ENCODE data around the gene STARD5. TPM values are rescaled to one million over a fixed set of nuclear protein-coding genes. Genes with fewer than 3 reads are reported as not detected.

STARD5 gene
- total RNA-seq, 1 experiment from 2014 or later = 2.3 TPM

GRCh38 chr15:81304226-81304625 is 19.7 kb downstream of the STARD5 start:
- no peak for TF ChIP-seq CTCF (conservative IDR thresholded peaks at IDR 0.05)
- Histone ChIP-seq H2BK20ac (ENCODE audit: low read depth, low read length, poor library complexity, severe bottlenecking) (no peak overlapping the region), H3K56ac (ENCODE audit: insufficient read length, low read depth, low read length) (no peak overlapping the region), H3K23me2 (ENCODE audit: insufficient read length, low read depth, low read length, poor library complexity, severe bottlenecking) (no peaks in the 10 kb centered on the region), H4K5ac (ENCODE audit: insufficient read length, low read depth, low read length) (no peak overlapping the region), H3K79me1 (ENCODE audit: insufficient read depth, low read depth, low read length, poor library complexity, severe bottlenecking) (no peaks in the 10 kb centered on the region), H3K14ac (ENCODE audit: insufficient read depth, low read length) (no peak overlapping the region), H2BK5ac (ENCODE audit: insufficient read length, low read length) (no peak overlapping the region), H2BK15ac (ENCODE audit: low read depth, low read length) (no peak overlapping the region), H4K20me1 (ENCODE audit: control insufficient read depth, insufficient read depth, insufficient read length) (no peaks in the 10 kb centered on the region), H2AFZ (ENCODE audit: low read length) (no peak overlapping the region), H2AK5ac (ENCODE audit: insufficient read length, low read length) (no peak overlapping the region), H3K27ac (ENCODE audit: insufficient read length, low read depth, low read length) (no peak overlapping the region), H3T11ph (ENCODE audit: low read length) (no peak overlapping the region), H4K8ac (replicated peaks; ENCODE audit: insufficient read length, low read depth, low read length) (no peak overlapping the region), H3K18ac (ENCODE audit: insufficient read length, low read depth, low read length) (no peak overlapping the region), H3K9me3 (ENCODE audit: control insufficient read depth, low read depth, low read length) (no peaks in the 10 kb centered on the region), H3K79me2 (ENCODE audit: insufficient read depth, low read length) (no peaks in the 10 kb centered on the region), H3K27me3 (ENCODE audit: insufficient read depth, low read length) (no peaks in the 10 kb centered on the region), H4K91ac (ENCODE audit: insufficient read length, low read depth, low read length) (no peak overlapping the region), H3K4ac (ENCODE audit: low read depth, low read length) (no peak overlapping the region), H2BK120ac (ENCODE audit: low read depth, low read length, poor library complexity, severe bottlenecking) (no peak overlapping the region), H3K23ac (ENCODE audit: insufficient read length, low read depth, low read length) (no peak overlapping the region), H3K4me1 (ENCODE audit: insufficient read depth, low read length) (peaks cover 4% of the 10 kb centered on the region; the same call in 1 of the 2 replicates), H3K9ac (ENCODE audit: extremely low read depth, insufficient read length, low read length) (no peak overlapping the region), H3K4me2 (ENCODE audit: insufficient read depth, insufficient read length, low read length) (no peak overlapping the region), H2BK12ac (ENCODE audit: insufficient read length, low read depth, low read length) (no peak overlapping the region)
- WGBS (ENCODE audit: extremely low coverage, insufficient read length, low lambda C conversion rate) = no CpG with 5 or more reads among the region's 5 CpGs
- Mint-ChIP-seq H3K27me3 (ENCODE audit: low read depth) (peaks cover 2% of the 10 kb centered on the region), H3K9me3 (no peaks in the 10 kb centered on the region), H3K36me3 (ENCODE audit: insufficient read depth in 1 of 3, low read depth in 3 of 3) (peaks cover 0 to 2% (median 0%) of the 10 kb centered on the region in 3 experiments; a peak in 1 of 7 replicates), H3K27ac (peak overlapping the region in 2 of 3 experiments; percentile 45 to 70; a peak in 1 of 7 replicates), H3K4me3 (no peak overlapping the region), H3K4me1 (peaks cover 31 to 33% of the 10 kb centered on the region in 2 experiments)
- no peak for DNase-seq
